Smooth muscle cell (in vitro differentiated cells): Measurements from ENCODE around the gene AFAP1. TPM values are rescaled to one million over a fixed set of nuclear protein-coding genes. Genes with fewer than 3 reads are reported as not detected.

Experiments
- DNase-seq: peaks from one replicate; lab custom pipeline; 2025; ENCODE audit not compliant: unreplicated experiment; lab: John Stamatoyannopoulos, UW
- H2AFZ ChIP-seq: fragments of 200-600 bp; sonication (generic); 2 replicates; pipeline ENCODE4 v1.6.0; 2016; ENCODE audit warnings: antibody characterized with exemption, low read depth, mild to moderate bottlenecking
- H3F3A ChIP-seq: fragments of 200-600 bp; sonication (generic); 2 replicates; pipeline ENCODE4 v1.6.0; 2017; ENCODE audit warnings: antibody characterized with exemption, low read depth
- H3K27ac ChIP-seq: fragments of 200-600 bp; sonication (generic); 2 replicates; pipeline ENCODE4 v1.5.1; 2016; ENCODE audit warnings: low read depth, mild to moderate bottlenecking
- H3K27me3 ChIP-seq: fragments of 200-600 bp; sonication (generic); 2 replicates; pipeline ENCODE4 v1.6.1; 2016; ENCODE audit warnings: low read depth, mild to moderate bottlenecking
- H3K36me3 ChIP-seq: fragments of 200-600 bp; sonication (generic); 2 replicates; pipeline ENCODE4 v1.5.1; 2016; ENCODE audit warnings: low read depth
- H3K4me1 ChIP-seq: fragments of 200-600 bp; sonication (generic); 2 replicates; pipeline ENCODE4 v1.5.1; 2016; ENCODE audit warnings: low read depth
- H3K4me2 ChIP-seq: fragments of 200-600 bp; sonication (generic); 2 replicates; pipeline ENCODE4 v1.6.0; 2016; ENCODE audit warnings: mild to moderate bottlenecking
- H3K4me3 ChIP-seq: fragments of 200-600 bp; sonication (generic); 2 replicates; pipeline ENCODE4 v1.5.1; 2016; ENCODE audit warnings: mild to moderate bottlenecking
- H3K79me2 ChIP-seq: fragments of 200-600 bp; sonication (generic); 2 replicates; pipeline ENCODE4 v1.6.0; 2016; ENCODE audit warnings: low read depth, mild to moderate bottlenecking
- H3K9ac ChIP-seq: fragments of 200-600 bp; sonication (generic); 2 replicates; pipeline ENCODE4 v1.6.0; 2016; ENCODE audit warnings: low read depth
- H3K9me3 ChIP-seq: fragments of 200-600 bp; sonication (generic); replicated peaks from 2 replicates; pipeline ENCODE4 v1.5.1; 2016; ENCODE audit warnings: low read depth
- H4K20me1 ChIP-seq: fragments of 200-600 bp; sonication (generic); 2 replicates; pipeline ENCODE4 v1.6.0; 2016; ENCODE audit warnings: low read depth
- WGBS: methylation state at CpG from one replicate; pipeline ENCODE4 v1.1.7; 2016; ENCODE audit warnings: low lambda C conversion rate; 5-methylcytosine and 5-hydroxymethylcytosine counted together
- polyA plus RNA-seq: library from polyadenylated mRNA; unstranded; fragments of >200 nt; fragmentation: Nextera tagmentation; extraction: Ambion mirVana; gene quantifications from 2 replicates; pipeline ENCODE4 v1.2.1, GENCODE V29; 2016
- total RNA-seq: library from RNA; depleted of rRNA; stranded (reverse); fragments of >200 nt; gene quantifications from 2 replicates; pipeline ENCODE4 v1.2.3, GENCODE V29; 2014
- TF ChIP-seq, protein P1 (sequence below): fragments of 200-600 bp; sonication (generic); IDR thresholded peaks from 2 replicates; pipeline ENCODE4 v1.5.1; 2017; ENCODE audit warnings: borderline replicate concordance, mild to moderate bottlenecking, antibody characterized with exemption; ENCODE audit not compliant: insufficient read depth, poor library complexity, severe bottlenecking

Gene AFAP1
- total and polyA plus RNA-seq, 2 experiments from 2014 or later = 12.6 to 24.8 TPM

DNA sequence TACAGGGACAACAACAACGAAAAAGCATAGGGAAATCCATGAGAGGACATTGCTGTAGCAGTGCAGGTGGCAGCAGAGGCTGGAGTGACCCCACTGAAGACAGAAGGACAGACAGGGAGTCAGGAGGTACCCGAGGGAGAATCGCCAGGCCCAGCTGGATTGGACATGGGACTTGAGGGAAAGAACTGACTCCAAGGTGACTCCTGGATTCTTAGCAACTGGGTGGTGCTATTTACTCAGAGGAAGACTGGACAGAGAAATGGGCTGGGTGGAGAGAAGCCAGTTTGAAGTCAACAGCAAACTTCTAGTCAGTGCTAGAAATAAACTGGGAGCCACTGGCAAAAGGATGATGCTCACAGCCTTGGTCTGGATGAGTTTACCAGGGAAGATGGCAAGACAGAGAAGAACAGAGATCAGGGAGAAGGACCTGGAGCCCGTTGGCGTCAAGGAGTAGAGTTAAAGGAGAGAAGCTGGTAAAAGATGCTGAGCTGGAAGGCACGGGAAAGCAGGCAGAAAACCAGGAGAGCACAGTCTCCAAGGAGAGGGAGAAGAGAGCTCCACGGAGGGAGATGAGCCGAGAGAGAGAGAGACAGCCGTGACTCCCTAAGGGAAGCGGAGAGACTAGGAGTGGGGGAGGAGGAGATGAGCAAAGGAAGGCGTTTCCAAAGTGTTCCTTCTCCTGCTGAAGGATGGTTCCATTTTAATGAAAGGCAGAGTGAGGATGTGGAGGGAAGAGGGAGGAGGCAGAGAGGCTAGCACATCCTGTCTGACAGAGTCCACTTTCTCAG is 119.4 kb downstream of the AFAP1 start:
- DNase-seq = no peak
- Histone ChIP-seq H3K9ac (no peak overlapping the region), H3K4me1 (peaks cover 11% of the 10 kb centered on the region), H3K27ac (no peak overlapping the region), H3K4me3 (no peak overlapping the region), H2AFZ (no peak overlapping the region), H3K4me2 (no peak overlapping the region), H3K27me3 (no peaks in the 10 kb centered on the region), H3K9me3 (no peaks in the 10 kb centered on the region), H3F3A (peaks cover 6% of the 10 kb centered on the region), H3K36me3 (no peaks in the 10 kb centered on the region), H3K79me2 (peaks cover 3% of the 10 kb centered on the region), H4K20me1 (no peaks in the 10 kb centered on the region)
- TF ChIP-seq, protein P1, sequence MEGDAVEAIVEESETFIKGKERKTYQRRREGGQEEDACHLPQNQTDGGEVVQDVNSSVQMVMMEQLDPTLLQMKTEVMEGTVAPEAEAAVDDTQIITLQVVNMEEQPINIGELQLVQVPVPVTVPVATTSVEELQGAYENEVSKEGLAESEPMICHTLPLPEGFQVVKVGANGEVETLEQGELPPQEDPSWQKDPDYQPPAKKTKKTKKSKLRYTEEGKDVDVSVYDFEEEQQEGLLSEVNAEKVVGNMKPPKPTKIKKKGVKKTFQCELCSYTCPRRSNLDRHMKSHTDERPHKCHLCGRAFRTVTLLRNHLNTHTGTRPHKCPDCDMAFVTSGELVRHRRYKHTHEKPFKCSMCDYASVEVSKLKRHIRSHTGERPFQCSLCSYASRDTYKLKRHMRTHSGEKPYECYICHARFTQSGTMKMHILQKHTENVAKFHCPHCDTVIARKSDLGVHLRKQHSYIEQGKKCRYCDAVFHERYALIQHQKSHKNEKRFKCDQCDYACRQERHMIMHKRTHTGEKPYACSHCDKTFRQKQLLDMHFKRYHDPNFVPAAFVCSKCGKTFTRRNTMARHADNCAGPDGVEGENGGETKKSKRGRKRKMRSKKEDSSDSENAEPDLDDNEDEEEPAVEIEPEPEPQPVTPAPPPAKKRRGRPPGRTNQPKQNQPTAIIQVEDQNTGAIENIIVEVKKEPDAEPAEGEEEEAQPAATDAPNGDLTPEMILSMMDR = no peak
- WGBS = 90% methylated on average over 11 of the region's 11 CpGs

DNA sequence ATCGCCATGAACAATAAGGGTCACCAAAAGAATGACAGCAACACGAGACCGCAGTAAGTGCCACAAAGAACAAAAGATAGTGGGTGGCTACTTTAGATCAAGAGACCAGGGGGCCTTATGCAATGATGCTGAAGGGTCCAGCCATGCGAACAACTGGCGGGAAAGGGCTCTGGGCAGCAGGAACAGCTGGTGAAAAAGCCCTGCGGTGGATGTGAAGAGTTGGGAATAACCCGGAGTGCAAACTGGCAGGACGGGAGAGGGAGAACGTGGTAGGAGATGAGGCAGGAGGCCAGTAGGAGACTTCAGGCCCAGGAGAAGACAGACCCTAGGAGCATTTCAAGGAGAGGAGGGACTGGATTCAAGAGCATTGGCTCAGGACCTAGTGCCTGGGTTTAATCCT is 120.2 kb downstream of the AFAP1 start:
- H3K79me2 ChIP-seq = no peaks in the 10 kb centered on the region
- H3K4me1 ChIP-seq = peaks cover 11% of the 10 kb centered on the region

DNA sequence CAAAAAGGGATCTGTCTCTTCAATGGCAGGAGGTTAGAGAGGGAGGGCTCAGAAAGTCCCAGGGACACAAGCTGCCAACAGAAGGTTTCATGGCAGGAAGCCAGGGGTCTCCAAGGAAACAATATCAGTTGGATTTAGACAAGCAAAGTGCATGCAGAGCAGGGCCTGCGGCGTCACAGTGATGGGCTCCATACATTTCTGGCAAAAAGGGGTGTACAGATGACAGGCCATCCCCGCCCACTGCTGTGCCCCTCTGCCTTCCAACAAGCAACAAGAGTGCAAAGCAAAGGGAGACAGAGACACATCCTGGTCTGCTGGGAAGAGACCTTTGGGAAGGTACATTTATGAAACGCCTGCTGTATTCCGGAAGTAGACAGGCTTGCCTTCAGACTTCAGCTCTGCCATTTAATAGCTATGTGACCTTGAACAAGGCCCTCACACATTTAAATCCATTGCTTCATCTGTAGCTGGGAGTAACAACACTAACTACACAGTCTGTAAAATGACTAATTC is 121.2 kb downstream of the AFAP1 start:
- Histone ChIP-seq H3K9ac (peak overlapping the region; percentile 16), H3K9me3 (no peaks in the 10 kb centered on the region), H3K79me2 (no peaks in the 10 kb centered on the region), H4K20me1 (peaks cover 9% of the 10 kb centered on the region), H3K36me3 (peaks cover 5% of the 10 kb centered on the region), H3K4me1 (peaks cover 8% of the 10 kb centered on the region), H3K4me2 (peak overlapping the region; percentile 29), H3K27me3 (no peaks in the 10 kb centered on the region), H3K27ac (peak overlapping the region; percentile 81), H3K4me3 (no peak overlapping the region), H3F3A (no peaks in the 10 kb centered on the region), H2AFZ (no peak overlapping the region)
- TF ChIP-seq, protein P1 = no peak
- peak; percentile 40 for DNase-seq
- WGBS = 47% methylated on average over 5 of the region's 5 CpGs

More for the DNA sequence above, 120.2 kb downstream of the AFAP1 start:
- H3K9ac ChIP-seq = no peak overlapping the region
- 94% methylated on average over 9 of the region's 9 CpGs for WGBS
- H4K20me1 ChIP-seq = peaks cover 1% of the 10 kb centered on the region
- peaks cover 3% of the 10 kb centered on the region for H3F3A ChIP-seq
- TF ChIP-seq, protein P1 = no peak
- no peaks in the 10 kb centered on the region for H3K9me3 ChIP-seq
- H2AFZ ChIP-seq = no peak overlapping the region
- no peaks in the 10 kb centered on the region for H3K27me3 ChIP-seq
- no peak overlapping the region for H3K4me3 ChIP-seq
- no peak for DNase-seq
- peaks cover 2% of the 10 kb centered on the region for H3K36me3 ChIP-seq
- no peak overlapping the region for H3K4me2 ChIP-seq
- peak overlapping the region; percentile 81 for H3K27ac ChIP-seq
